GM21381 (cell line): ENCODE results near the gene EDN2.

Source experiments
- ATAC-seq: cut with Tn5 transposase; IDR thresholded peaks from one replicate; pipeline ENCODE4 v1.9.1; 2021; ENCODE audit warnings: mild to moderate bottlenecking, moderate library complexity; ENCODE audit not compliant: unreplicated experiment

The EDN2 gene

DNA sequence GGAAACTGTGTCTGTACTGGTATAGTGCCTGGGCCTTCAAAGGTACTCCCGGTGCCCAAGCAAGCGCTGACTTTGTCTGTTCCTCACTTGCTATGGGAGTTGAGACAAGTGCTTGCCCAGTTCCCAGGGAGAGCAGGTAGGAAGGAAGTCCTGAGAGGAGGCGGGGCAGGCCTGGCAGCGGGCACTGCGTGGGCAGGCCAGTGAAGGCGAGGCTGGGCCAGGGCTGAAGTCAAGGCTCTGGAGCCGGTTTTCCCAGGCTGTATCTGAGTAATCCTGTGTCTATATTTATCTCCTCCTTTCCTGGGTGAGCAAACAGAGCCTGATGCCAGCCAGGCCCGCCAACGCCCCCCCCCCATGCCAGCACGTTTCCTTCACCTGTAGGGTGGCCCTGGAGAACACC is 15.9 kb upstream of the EDN2 start:
- ATAC-seq = no peak

DNA sequence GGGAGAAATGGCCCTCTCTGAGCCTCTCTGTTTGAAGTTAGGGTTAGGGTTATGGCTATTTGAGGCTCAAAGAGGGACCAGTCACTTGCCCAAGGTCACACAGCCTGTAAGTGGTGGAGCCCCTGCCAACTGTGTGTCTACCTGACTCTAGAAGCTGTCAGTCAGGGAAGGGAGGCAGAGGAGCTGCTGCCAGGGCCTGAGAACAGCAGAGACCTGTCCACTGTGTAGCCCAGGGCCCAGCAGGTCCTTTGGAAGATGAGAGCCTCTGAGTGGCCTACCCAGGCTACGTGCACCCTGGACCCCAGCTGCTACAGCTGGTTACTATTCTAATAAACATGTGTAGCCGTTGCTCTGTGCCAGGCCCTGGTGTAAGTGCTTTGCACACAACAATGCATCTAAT is 15.1 kb upstream of the EDN2 start:
- ATAC-seq = no peak

DNA sequence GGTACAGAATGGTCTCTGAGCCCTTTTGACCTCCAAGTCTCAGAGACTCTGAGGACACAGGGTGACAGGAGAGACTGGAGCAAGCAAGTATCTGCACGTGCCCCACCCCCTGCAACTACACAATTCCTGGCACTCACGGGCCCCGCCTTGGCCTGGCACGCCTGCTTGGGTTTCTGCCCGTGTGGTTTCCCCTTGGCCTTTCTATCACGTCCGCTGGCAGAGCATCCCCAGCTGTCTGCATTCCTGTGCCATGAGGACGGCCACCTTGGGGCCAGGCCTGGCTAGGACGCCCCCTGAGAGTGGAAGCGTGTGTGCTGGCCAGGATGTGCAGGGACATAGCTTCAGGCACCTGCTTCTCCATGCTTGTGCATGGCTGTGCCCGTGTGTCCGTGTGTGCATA is 14.3 kb upstream of the EDN2 start:
- ATAC-seq = no peak

DNA sequence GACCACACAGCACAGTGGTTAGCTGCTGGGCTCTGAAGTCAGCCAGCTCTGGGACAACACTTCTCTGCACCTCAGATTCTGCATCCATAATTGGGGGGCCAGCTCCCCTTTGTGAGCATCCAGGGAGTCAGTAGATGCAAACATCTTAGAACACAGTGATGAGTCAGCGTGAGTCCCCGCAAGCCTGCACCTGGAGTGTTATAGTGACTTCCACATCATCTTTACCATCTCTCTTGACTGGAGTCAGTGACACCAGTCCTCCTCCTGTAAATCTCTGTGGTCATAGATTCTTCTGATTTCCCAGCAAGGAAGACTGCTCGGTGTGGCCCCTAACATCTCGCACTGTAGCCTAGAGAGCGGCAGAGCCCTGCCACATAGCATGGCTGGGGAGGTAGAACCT is 13.9 kb upstream of the EDN2 start:
- no peak for ATAC-seq

DNA sequence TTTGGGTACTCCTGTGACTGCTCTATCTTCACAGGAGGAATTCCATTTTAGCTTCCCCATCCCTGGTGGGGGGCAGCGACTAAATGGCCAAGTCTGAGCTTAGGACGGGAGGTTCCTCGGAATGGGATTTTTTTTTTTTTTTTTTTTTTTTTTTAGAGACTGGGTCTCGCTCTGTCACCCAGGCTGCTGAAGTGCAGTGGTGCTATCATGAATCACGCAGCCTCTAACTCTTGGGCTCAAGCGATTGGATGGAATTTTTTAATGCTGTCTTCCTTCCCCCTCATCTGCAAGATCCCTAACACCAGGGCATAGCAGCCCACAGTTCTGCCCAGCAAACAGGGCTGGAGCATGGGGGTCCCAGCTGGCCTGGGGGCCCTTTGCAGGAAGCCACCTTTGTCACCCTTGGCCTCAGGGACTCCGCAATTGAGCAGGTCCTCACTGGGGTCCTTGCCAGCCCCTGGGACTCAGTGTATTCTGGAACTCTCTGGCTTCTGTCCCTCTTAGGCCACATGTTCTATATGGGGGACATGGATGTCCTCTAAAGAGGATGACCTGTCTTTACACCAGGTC is 13.1 kb upstream of the EDN2 start:
- no peak for ATAC-seq

DNA sequence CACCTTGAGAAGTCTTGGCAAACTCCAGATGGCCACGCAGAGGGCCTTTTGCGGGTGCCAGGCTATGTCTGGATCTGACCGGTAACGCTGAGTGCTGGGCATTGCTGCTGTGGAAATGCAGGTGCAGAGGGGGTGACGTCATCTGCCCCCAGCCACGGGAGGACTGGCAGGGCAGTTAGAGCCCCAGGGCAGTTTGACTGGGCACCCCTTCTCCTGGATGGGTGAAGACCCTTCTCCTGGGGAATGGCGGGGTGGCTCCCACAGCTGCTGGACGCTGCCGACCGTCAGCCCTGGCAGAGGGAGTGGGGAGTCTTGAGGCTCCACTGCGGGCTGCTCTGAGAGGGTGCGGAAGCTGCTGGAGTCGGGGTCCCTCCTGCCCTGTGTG is 12.6 kb upstream of the EDN2 start:
- no peak for ATAC-seq

DNA sequence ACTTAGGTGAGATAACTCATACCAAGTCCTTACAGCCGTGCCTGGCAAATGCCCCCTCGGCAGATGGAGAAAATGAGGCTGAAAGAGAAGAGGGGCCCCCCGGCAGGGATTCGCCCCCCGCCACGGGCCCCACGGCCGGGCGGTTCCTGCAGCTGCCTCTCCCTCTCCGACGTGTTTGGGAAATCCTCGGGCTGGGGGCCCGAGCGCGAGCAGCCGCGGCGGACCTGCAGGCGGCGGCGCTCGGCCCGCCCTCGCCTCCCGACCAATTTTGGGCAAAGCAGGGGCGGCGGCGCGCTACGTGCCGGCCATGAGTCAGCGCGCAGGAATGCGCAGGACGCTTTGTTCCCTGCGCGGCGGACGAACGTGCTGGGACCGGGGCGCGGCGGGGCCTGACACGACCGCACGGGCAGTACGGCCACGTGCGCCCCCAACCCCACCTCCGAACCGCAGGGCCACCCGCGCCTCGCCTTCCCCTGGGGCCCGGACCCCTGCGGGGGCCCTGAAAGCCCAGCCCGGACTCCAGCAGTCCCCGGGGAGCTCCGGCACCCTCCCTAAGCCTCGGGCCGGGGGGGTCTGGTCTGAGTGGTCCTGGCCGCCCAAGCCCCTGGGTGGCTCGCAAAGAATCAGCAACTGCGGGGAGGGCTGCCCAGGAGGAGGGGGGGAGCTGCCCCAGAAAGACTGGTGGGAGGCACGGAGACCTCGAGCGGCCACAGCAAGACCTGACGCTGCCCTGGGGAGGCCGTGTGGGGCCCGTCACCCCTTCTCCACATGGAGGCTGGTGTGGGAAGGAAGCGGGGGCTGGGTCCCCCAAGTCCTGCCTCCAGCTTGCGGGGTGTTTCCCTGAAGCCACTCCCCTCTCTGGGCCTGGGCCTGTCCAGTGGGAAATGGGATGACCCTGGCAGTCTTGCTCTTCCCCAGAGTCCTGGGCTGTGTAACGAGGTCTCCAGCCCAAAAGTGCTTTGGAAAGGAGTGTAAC is 11.9 kb upstream of the EDN2 start:
- no peak for ATAC-seq

DNA sequence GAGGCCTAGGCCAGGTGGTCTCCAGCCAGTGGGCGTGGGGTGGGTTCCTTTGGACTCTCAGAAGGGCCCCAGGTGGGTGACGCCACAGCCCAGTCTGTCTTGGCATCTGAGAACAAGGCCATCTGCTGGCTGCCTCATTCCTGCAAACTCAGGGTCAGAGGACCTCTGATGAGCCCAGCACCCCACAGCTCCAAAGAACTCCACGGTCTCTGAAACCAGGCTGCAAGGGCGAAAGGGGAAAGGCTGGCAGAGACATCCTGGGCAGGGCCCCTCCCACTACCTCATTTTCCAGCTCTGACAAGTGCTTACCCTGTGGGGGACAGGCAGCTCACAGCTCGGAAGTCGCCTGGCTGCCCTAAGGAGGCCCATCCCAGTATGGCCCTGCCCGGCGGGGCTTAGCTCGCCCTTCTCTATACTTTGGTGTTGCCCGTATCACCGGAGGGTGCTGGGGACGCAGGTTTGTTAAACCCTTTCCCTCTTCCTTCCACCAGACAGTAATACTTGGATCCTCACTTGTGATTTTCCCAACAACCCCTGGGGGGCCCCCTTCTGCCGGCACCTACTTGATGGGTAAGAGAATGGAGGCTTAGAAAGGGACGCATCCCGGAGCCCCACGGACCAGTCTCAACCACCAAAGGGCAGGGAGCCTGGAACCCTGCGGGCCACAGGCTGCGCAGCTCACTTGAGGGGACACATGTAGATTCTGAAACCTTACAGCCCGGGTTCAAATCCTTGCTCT is 10.9 kb upstream of the EDN2 start:
- no peak for ATAC-seq

DNA sequence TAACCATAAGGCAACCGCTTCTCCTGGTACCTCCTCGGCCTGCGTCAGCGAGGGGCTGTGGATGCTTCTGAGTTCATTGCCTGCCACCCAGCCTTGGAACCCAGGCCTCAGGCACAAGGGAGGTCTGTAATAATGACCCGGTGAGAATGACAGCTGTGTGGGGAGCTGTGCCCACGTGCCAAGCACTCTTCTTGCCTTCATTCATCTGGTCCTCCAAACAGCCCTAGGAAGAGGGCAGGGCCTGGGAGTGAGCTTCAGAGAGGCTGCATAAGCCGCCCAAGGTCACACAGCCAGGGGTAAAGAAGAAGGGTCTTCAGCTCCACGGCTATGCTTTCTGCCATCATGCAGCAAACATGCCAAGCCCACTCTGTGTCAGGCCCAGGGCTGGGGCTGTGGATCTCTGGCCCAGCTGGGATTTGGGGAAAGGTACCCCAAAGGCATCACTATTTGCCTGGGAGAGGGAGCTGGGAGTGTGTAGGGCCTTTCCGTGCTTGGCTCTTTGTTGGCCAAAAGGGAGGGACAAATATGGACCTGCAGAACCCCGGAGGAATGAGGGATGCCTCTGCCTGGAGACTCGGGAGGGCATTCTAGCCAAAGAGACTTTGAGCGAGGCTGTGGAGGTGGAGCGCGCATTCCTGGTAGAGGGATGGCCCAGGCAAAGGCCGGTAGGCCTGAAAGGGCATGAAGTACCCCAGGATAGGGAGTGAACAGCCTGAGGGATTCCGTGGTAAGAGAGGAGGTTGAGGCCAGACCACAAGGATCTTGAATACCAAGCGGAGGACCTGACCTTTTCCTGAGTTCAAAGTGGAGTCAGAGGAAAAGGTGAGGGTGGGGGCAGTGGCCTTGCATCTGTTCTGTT is 10.1 kb upstream of the EDN2 start:
- no peak for ATAC-seq

DNA sequence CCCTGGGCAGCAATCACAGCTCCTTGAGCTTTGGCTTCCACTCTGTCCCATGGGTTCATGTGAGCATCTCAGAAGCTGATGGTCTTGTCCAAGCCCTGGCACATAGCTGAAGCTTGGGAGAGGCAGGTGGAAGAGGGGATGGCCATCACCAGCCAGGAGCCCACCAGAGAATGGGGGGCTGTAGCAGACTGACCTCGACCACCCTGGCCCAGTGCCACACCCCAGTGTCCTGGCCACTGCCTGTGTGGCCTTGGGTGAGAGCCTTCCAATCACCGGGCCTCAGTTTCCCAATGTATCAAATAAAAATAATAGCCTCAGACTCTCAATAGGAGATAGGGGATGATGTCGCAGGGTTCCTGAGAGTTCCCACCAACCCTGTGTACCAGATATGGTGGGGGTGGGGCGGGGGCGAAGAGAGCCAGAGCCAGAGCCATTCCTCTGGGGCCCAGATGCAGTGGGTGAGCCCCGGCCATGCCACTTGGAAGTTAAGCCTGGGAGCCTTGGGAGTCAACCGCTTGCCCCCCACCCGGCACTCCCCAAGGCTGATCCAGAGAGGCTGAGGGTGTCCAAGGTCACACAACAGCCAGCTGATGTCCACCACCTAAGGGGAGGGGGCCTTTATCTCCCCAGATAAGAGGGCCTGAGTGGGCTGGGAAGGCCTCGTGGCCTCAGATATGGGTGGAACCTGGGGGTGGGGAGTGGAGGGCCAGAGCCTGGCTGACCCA is 9.3 kb upstream of the EDN2 start:
- no peak for ATAC-seq

DNA sequence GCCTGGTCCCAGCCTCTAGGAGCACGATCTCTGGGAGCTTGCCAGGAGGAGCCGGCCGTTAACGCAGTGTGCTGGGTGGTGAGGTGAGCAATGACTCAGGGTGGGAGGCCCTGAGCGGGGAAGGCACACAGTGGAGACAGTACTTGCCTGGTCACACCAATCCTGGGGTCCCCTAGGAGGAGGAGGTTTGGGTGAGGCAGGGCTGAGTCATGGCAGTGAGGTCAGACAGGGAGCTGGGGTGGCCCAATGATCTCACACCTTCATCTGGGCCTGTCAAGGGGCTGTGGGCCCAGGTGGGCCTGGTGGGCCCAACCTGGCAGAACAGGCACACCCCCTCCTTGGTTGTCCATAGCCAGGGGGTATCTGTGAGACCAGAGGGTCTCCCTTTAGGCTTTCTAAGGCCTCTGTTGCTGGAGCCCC is 8.6 kb upstream of the EDN2 start:
- no peak for ATAC-seq

DNA sequence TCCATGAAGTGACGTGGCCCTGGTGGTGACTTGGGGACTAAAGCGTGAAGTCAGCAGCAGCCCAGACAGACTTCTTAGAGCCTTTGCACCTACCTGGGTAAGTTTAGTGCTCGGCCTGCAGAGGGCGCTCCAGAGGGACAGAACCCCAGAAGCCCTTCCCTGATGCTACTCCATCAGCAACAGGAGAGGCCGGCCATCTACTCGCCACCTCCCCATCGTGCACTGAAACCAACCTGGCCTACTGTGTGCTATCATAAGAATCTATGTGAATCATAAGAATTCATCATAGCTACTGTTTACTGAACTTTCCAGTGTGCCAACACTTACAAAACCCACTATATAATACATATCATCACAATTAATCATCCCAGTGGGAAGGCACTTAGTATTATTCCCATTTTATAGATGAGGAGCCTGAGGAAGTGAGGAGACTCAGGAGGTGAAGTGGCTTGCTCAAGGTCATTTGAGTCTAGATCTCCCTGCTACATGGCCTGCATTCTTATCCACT is 7.9 kb upstream of the EDN2 start:
- no peak for ATAC-seq

DNA sequence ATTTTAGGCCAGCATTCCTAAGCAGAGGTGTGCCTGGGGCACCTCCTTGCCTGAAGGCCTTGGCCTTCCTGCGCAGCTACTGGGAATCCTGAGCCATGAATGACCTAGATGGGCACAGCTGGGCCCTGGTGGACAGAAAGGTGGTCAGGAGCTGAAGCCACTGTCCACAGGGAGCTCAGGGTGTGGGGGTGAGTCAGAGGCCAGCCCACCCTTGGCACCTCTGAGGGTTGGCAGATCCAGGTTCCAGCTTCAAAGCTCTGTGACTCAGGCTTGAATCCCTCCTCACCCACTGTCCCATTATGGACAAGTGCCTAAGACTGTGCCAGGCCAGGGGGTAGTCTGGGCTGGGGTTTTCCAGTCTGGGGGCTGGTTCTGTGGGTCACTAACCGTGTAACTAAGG is 6.4 kb upstream of the EDN2 start:
- ATAC-seq = no peak

DNA sequence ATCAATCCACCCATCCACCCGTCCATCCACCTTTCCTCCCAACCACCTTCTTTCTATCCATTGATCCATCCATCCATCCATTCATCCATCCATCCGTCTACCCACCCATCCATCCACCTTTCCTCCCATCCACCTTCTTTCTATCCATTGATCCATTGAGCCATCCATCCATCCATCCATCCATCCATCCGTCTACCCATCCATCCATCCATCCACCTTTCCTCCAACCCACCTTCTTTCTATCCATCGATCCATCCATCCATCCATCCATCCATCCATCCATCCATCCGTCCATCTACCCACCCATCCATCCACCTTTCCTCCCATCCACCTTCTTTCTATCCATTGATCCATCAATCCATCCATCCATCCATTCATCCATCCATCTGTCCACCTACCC is 5.1 kb upstream of the EDN2 start:
- no peak for ATAC-seq

DNA sequence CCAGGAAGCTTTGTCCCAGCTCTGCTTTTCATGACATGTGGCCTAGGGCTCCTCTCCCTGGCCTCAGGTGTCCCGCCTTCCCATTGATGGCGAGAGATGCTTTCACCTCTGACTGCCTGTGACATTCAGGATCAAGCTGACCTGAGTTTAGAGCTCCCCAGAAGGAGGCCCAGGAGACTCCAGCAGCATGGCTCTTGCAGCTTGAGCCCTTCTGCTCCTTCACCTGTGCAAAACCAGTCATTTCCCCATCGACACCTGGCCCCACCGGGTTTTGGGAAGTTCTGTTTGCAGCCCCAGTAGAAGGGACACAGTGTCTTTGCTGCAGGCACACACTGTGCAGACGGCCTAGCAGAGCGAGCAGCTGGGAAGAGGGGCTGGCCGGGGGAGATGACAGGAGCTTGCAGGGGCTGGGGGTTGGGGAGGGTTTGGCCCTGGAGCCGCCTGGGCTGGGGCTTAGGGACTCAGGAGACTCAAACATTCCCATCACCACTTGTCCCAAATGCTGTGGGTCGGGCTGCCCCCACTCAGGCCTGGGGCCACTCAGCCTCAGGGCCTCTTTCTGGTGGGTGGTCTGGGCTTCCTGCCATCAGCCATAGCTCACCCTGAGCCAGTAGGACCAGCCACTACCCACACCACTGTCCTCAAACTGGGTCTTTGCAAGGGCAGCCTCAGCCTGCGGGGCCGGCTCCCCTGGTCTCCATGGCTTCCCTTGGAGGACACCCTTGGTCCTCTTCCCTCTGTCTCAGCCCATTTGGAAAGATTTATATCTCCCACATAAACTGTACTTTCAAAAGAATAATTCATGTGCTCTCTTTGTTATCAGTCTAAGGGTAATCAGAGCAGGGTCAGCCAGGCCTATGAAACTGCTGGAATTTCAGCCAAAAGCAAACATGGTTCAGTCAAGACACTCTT is 3.8 kb upstream of the EDN2 start:
- ATAC-seq = no peak

DNA sequence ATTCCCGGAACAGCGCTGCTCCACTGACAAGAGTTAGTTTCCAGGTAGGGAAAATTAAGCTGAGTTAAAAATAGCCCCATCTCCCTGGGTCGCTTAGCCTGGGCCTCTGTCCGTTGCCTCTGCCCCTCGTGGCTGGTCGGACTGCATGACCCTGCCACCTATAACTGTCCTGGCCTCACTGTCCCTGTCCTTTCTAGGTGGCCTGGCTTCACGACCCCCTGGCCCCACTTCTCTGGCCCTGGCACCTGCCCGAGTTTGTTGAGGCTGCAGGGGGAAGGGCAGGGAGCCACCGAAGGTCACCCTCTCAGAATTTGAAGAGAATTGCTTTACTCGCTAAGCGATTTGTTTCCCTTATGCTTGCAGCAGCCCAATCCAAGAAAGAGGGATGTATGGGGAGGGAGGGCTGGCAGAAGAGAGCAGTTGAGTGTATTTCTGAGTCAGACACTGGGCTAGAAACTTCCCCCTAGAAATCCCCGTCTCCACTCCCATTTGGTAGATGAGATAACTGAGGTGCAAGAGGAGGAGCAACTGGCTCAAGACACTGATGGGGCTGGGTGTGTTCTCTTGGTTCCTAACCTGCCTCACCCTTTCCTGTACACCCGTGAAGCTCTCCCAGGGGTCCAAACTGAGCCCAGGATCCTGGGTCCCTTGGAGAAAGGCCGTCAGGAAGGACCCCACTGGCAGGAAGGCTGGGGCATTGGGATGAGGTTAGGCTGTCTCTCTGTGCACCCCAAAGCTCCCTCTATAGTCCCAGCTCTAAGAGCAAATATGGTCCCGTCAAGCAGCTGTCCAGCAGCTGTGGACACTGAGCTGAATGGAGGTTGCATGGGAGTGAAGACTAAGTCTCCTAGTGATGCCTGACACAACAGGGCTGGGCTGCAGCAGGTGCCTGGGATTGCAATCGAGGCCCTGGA is 2.9 kb upstream of the EDN2 start:
- ATAC-seq = no peak

DNA sequence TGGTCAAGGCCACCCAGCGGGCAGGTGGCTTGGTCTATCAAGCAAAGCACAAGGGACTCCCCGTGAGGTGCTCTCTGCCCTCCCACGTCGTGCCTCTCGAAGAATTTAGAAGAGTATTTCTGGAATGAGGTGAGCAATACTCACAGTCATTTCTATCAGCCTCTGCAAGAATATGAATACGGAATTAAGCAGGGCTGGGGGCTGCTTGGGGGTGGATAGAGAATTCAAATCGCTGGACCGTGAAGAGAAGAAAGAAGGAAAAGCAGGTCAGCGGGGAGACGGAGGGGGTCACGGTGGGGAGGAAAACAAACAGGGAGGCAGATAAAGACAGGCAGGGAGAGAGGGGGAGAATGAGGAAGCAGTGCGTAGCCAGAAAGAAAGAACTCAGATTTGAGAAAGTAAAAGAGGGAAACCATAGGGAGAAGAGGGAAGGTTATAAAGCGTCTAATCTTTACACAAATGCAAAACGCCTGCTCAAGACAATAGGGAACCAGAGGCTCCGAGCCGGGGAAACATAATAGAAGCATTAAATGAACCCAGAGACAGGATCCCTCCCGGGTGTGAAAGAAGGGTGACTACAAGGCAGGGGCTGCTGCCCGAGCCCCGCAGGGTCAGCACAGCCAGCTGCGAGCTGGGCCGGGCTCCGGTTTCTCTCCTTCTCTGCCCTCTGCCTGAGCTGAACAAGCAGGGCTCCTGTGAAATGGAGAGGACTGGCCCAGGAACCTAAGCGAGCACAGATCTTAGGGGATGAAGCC is 2.1 kb upstream of the EDN2 start:
- ATAC-seq = peak; percentile 35
